Ovary (tissue), 9 donors: Measurements from ENCODE around the gene PODXL2. TPM values are rescaled to one million over a fixed set of nuclear protein-coding genes. Genes with fewer than 3 reads are reported as not detected.

Experiments used
- DNase-seq, 5 donors: peaks; one replicate each; pipeline ENCODE4 v3.0.0-alpha.2; 2019 to 2020
- H3K27ac ChIP-seq, 2 donors: fragments of 200-600 bp; one replicate each; pipeline versions ENCODE4 v1.5.1 to v1.8.0; 2019 to 2022
- H3K27me3 ChIP-seq: fragments of 200-600 bp; one replicate; pipeline ENCODE4 v1.8.0; 2022
- H3K36me3 ChIP-seq: fragments of 200-600 bp; sonication (generic); one replicate; pipeline ENCODE4 v1.5.1; 2019
- H3K4me1 ChIP-seq: one replicate; pipeline ENCODE4 v1.8.1; 2013; ENCODE audit warnings: mild to moderate bottlenecking, moderate library complexity; ENCODE audit not compliant: insufficient read depth
- H3K4me3 ChIP-seq: fragments of 200-600 bp; sonication (generic); one replicate; pipeline ENCODE4 v1.5.1; 2017
- H3K9me3 ChIP-seq, 2 donors: fragments of 200-600 bp in 1 of 2; sonication (generic) in 1 of 2; one replicate each; pipeline versions ENCODE4 v1.5.1 to v1.8.1; 2013 to 2019; ENCODE audit warnings: mild to moderate bottlenecking in 1 of 2, moderate library complexity in 1 of 2
- EP300 ChIP-seq: sonication (generic); formaldehyde crosslinking; IDR thresholded peaks from one replicate; pipeline ENCODE4 v1.6.1; 2017; ENCODE audit warnings: antibody characterized with exemption
- POLR2A ChIP-seq: fragments of 450-650 bp; IDR thresholded peaks from one replicate; pipeline ENCODE4 v1.6.1; 2017; ENCODE audit warnings: antibody characterized with exemption, mild to moderate bottlenecking, moderate library complexity
- WGBS, 3 donors: extraction: QIAGEN DNeasy Blood & Tissue Kit in 1 of 3; methylation state at CpG; one replicate each; pipeline versions ENCODE4 v1.1.5 to v1.1.7; 2013 to 2017; 5-methylcytosine and 5-hydroxymethylcytosine counted together
- intact Hi-C, 4 donors: fragments of 100-400 bp; cut with DNase I; formaldehyde crosslinking; loops; one replicate each; pipeline versions ENCODE4 v1.11.0 to v1.15.1; 2022 to 2023
- polyA plus RNA-seq, 2 donors: library from polyadenylated mRNA; stranded (reverse); fragments of 200-250 nt in 1 of 2; fragments of 350-450 nt in 1 of 2; fragmentation: Illumina TruSeq in 1 of 2; extraction: RNeasy Lipid Tissue Mini Kit (QIAGEN cat#74804) in 1 of 2; gene quantifications; one replicate each; pipeline ENCODE4 v1.2.3, GENCODE V29; 2013 to 2014
- total RNA-seq, 7 donors: library from RNA; depleted of rRNA in 2 of 7; stranded (reverse); fragments of >200 nt in 2 of 7; fragmentation: NEBNext Ultra II Directional in 3 of 7; extraction: Animal tissue kit (Norgen Biotek cat#: 25700) in 3 of 7; gene quantifications; one replicate each; pipeline versions ENCODE4 v1.1.0 to v1.2.4, GENCODE V29; 2016 to 2023
- TF ChIP-seq, protein P1 (sequence below), 3 donors: fragments of 450-650 bp in 2 of 3; fragments of 200-600 bp in 1 of 3; IDR thresholded peaks; one replicate each; pipeline versions ENCODE4 v1.5.1 to v1.8.0; 2016 to 2022; ENCODE audit warnings: antibody characterized with exemption in 3 of 3, mild to moderate bottlenecking in 1 of 3
- donor health status: DM: no; HTN: no; CAD: no; lungs with moderate emphysema.
- donor health status: DM: no; HTN: no; CAD: no.
- donor health status: Bipolar disorder and iron deficiency.
- donor health status: DM: yes; HTN: yes; CAD: no.
- donor health status: DM: no; HTN: no; CAD: no.
- donor health status: DM: yes; HTN: yes; CAD: no.

Gene PODXL2
- total and polyA plus RNA-seq, 9 donors: 5.3 to 14.3 (median 8.9) TPM

DNA sequence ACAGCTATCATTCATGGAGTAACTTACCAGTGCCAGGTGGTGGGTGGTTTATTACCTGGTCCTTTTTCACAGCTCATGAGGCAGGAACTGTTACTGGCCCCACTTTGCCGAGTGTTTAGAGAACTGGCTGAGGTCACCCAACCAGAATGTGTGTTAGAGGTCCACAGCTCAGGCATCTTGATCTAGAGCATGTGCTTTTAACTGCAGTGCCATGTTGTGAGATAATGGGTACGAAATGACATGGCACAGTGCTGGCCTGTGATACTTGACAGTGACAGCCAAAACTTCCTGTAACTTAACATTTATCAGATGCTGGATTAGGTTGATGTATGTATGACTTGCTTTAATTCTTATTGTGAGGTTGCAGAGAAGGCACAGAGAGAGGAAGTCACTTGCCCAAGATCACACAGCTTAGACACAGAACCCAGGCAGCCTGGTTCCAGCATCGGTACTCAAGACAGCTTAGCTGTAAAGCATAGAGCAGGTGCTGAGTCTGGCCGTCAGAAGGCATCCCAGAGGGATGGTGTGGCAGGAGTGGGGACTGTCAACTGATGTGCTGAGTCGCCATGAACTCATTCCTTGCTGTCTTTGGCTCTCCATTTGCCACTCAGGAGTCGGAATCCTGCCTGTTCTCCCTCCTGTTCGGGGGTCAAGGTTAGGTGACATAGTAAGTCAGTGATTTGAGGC lies 21.2 kb upstream of the PODXL2 start:
- Histone ChIP-seq H3K27me3 (no peaks in the 10 kb centered on the region), H3K9me3 (no peaks in the 10 kb centered on the region), H3K4me1 (no peaks in the 10 kb centered on the region), H3K27ac (no peak overlapping the region), H3K4me3 (no peak overlapping the region), H3K36me3 (no peaks in the 10 kb centered on the region)
- TF ChIP-seq EP300 (no peak), POLR2A (no peak)
- TF ChIP-seq, protein P1, sequence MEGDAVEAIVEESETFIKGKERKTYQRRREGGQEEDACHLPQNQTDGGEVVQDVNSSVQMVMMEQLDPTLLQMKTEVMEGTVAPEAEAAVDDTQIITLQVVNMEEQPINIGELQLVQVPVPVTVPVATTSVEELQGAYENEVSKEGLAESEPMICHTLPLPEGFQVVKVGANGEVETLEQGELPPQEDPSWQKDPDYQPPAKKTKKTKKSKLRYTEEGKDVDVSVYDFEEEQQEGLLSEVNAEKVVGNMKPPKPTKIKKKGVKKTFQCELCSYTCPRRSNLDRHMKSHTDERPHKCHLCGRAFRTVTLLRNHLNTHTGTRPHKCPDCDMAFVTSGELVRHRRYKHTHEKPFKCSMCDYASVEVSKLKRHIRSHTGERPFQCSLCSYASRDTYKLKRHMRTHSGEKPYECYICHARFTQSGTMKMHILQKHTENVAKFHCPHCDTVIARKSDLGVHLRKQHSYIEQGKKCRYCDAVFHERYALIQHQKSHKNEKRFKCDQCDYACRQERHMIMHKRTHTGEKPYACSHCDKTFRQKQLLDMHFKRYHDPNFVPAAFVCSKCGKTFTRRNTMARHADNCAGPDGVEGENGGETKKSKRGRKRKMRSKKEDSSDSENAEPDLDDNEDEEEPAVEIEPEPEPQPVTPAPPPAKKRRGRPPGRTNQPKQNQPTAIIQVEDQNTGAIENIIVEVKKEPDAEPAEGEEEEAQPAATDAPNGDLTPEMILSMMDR (IDR thresholded peaks at IDR 0.05): no peak
- DNase-seq: no peak
- WGBS, 3 donors: 84 to 89% (median 86%) methylated on average over 7 of the region's 7 CpGs
- intact Hi-C loops: no loop called here

DNA sequence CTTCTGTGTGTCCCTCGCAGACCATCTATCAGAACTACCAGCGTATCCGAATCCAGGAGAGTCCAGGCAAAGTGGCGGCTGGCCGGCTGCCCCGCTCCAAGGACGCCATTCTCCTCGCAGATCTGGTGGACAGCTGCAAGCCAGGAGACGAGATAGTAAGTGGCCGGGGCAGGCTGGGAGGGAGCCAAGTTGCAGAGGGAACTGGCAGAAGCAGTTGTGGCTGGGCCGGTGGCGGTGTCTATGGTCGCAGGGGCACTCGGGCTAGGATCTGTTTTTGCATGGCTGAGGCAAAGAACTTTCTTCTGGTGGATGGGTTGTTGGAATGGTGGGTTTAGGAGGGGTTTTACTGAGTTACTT lies 20.6 kb upstream of the PODXL2 start:
- H3K4me3 ChIP-seq: no peak overlapping the region
- H3K27ac ChIP-seq: no peak overlapping the region
- no peaks in the 10 kb centered on the region for H3K27me3 ChIP-seq
- no peaks in the 10 kb centered on the region for H3K36me3 ChIP-seq
- intact Hi-C loops: no loop called here
- no peaks in the 10 kb centered on the region for H3K4me1 ChIP-seq
- 65 to 90% (median 73%) methylated on average over 14 of the region's 14 CpGs for WGBS, 3 donors
- DNase-seq: peak in 1 of 5 donors; percentile 32
- TF ChIP-seq POLR2A (no peak), EP300 (no peak)
- TF ChIP-seq, protein P1 (IDR thresholded peaks at IDR 0.05): no peak
- no peaks in the 10 kb centered on the region for H3K9me3 ChIP-seq

DNA sequence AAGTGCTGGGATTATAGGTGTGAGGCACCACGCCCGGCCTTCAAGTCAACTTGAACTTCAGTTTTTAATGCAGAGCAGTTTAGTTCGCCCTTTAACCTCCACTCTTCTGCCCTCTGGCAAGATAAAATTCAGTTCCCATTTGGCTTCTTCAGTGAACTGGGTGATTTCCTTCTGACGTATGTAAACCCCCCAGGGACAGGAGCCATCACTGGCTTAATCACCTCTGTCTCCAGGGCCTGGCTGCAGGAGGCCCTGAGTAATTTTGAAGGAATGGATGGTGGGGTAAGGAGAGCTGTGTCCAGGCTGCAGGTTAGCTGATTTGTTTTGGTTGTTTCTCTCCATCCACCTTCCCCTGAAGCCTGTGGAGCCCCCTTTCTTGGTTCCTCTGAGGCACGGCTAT lies 18.9 kb upstream of the PODXL2 start:
- WGBS, 3 donors: 91 to 93% (median 93%) methylated on average over 5 of the region's 5 CpGs
- intact Hi-C loops: no loop called here
- no peaks in the 10 kb centered on the region for H3K36me3 ChIP-seq

DNA sequence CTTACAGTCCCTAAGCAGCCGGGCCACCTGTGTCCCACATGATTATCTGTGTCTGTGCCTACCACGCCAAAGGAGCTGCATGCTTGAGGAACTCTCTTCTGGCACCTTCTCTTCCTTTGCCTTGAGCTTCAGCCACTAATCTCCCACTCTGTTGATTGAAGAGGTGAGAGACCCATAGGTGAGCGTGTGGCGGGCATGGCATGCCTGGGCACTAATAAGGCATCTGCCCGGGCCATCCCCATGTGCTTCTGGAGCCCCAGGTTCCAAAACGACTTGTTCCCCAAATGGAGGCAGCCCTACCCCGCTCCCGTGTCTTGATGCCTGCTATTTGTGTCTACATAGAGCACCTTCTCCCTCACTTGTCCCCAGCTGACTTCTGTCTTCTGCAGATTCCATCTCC lies 17.7 kb upstream of the PODXL2 start:
- H3K4me3 ChIP-seq: no peak overlapping the region
- TF ChIP-seq POLR2A: no peak
- H3K27me3 ChIP-seq: no peaks in the 10 kb centered on the region
- no peaks in the 10 kb centered on the region for H3K9me3 ChIP-seq
- WGBS, 3 donors: 93 to 96% (median 93%) methylated on average over 8 of the region's 8 CpGs
- peak in 1 of 5 donors; percentile 19 for DNase-seq
- intact Hi-C loops: no loop called here
- H3K4me1 ChIP-seq: no peaks in the 10 kb centered on the region
- no peaks in the 10 kb centered on the region for H3K36me3 ChIP-seq
- no peak overlapping the region for H3K27ac ChIP-seq

More for the DNA sequence above, 18.9 kb upstream of the PODXL2 start:
- Histone ChIP-seq H3K9me3 (no peaks in the 10 kb centered on the region), H3K4me1 (no peaks in the 10 kb centered on the region), H3K27me3 (no peaks in the 10 kb centered on the region), H3K27ac (no peak overlapping the region), H3K4me3 (no peak overlapping the region)
- DNase-seq: peak in 1 of 5 donors; percentile 12
- TF ChIP-seq POLR2A (no peak), EP300 (no peak)
- TF ChIP-seq, protein P1 (IDR thresholded peaks at IDR 0.05): no peak

DNA sequence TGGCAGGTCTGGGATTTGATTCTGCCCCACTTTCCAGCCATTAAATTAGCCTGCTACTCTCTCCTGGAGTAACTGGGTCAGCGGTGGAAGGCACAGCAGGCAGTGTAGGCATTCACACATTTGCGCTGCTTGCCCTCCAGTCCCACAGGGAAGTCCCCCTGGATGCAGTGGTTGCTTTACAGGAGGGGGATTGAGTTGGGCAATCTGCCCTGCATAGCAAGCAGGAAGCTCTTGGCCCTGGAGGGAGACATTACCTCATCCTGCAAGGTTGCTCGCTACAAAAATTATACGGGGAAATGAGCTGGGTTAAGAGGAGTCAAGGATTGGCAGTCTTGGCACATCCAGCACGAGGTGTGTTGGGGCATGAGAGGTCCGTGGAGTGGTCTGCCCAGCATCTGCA lies 16.0 kb upstream of the PODXL2 start:
- Histone ChIP-seq H3K4me1 (no peaks in the 10 kb centered on the region), H3K9me3 (no peaks in the 10 kb centered on the region), H3K4me3 (no peak overlapping the region), H3K36me3 (no peaks in the 10 kb centered on the region), H3K27me3 (no peaks in the 10 kb centered on the region), H3K27ac (no peak overlapping the region)
- WGBS, 3 donors: 62 to 74% (median 70%) methylated on average over 6 of the region's 6 CpGs
- TF ChIP-seq EP300 (no peak), POLR2A (no peak)
- TF ChIP-seq, protein P1 (IDR thresholded peaks at IDR 0.05): no peak
- DNase-seq: peak in 1 of 5 donors; percentile 10
- intact Hi-C loops: no loop called here
